H1 (cell line): ENCODE results near the gene IDUA. TPM values are rescaled to one million over a fixed set of nuclear protein-coding genes. Genes with fewer than 3 reads are reported as not detected.

Experiments
- CTCF ChIA-PET: fragments of 300-600 bp; sonication (Branson Sonifier 250); formaldehyde crosslinking; loops from one replicate; lab custom pipeline; 2021; ENCODE audit not compliant: partially characterized antibody; lab: Charles Lee
- POLR2A ChIA-PET: fragments of 300-600 bp; sonication (Branson Sonifier 250); formaldehyde crosslinking; loops from one replicate; lab custom pipeline; 2021; ENCODE audit warnings: inconsistent platforms; ENCODE audit not compliant: partially characterized antibody; lab: Charles Lee
- DNase-seq, 2 experiments: peaks; one replicate each; pipeline versions ENCODE4 v3.0.0 to v3.0.0-alpha.2; 2010 to 2022; ENCODE audit warnings: low spot score in 2 of 2, low read depth in 1 of 2, mixed read lengths in 1 of 2
- FAIRE-seq: peaks from 2 replicates; lab custom pipeline; 2011; peaks lifted over from hg19 to GRCh38; lab: Jason Lieb, UNC
- H2AFZ ChIP-seq: 2 replicates; pipeline ENCODE4 v1.8.1; 2012; ENCODE audit warnings: low read length, inconsistent platforms
- H2AK5ac ChIP-seq: 2 replicates; pipeline ENCODE4 v1.6.1; 2013; ENCODE audit warnings: low read depth, low read length
- H2BK120ac ChIP-seq: replicated peaks from 2 replicates; pipeline ENCODE3; 2013; ENCODE audit warnings: low read depth, low read length, inconsistent platforms
- H2BK12ac ChIP-seq: 2 replicates; pipeline ENCODE4 v1.6.1; 2013; ENCODE audit warnings: low read depth, low read length
- H2BK15ac ChIP-seq: 2 replicates; pipeline ENCODE4 v1.6.1; 2013; ENCODE audit warnings: low read length
- H2BK20ac ChIP-seq: 2 replicates; pipeline ENCODE4 v1.6.1; 2013; ENCODE audit warnings: low read length
- H2BK5ac ChIP-seq: 2 replicates; pipeline ENCODE4 v1.6.1; 2013; ENCODE audit warnings: low read depth, low read length
- H3K14ac ChIP-seq: 2 replicates; pipeline ENCODE4 v1.6.1; 2013; ENCODE audit warnings: inconsistent platforms; ENCODE audit not compliant: insufficient read length
- H3K18ac ChIP-seq: 2 replicates; pipeline ENCODE4 v1.6.1; 2013; ENCODE audit warnings: low read length; ENCODE audit errors: extremely low read depth
- H3K23ac ChIP-seq: 2 replicates; pipeline ENCODE4 v1.6.1; 2013; ENCODE audit warnings: inconsistent platforms; ENCODE audit not compliant: insufficient read length
- H3K23me2 ChIP-seq: 2 replicates; pipeline ENCODE4 v1.6.1; 2013; ENCODE audit warnings: low read depth, low read length
- H3K27ac ChIP-seq: 2 replicates; pipeline ENCODE4 v1.6.1; 2011; ENCODE audit warnings: low read depth, low read length, inconsistent platforms
- H3K27me3 ChIP-seq, 4 experiments: replicated peaks in 1 of 4; 1 replicate in 1 of 4; 2 replicates in 3 of 4; pipeline versions ENCODE4 v1.6.1 to v1.8.1; 2011 to 2013; ENCODE audit warnings: low read length in 3 of 4, mild to moderate bottlenecking in 3 of 4, inconsistent platforms in 2 of 4, mixed read lengths in 2 of 4, moderate library complexity in 1 of 4; ENCODE audit not compliant: control insufficient read depth in 3 of 4, insufficient read depth in 3 of 4; ENCODE audit errors: extremely low read depth in 1 of 4
- H3K36me3 ChIP-seq, 4 experiments: 2 replicates each; pipeline versions ENCODE4 v1.6.1 to v1.8.1; 2011 to 2013; ENCODE audit warnings: mild to moderate bottlenecking in 4 of 4, low read length in 3 of 4, moderate library complexity in 2 of 4, control low read depth in 1 of 4, inconsistent platforms in 1 of 4; ENCODE audit not compliant: insufficient read depth in 4 of 4, control insufficient read depth in 2 of 4
- H3K4ac ChIP-seq: replicated peaks from 2 replicates; pipeline ENCODE3; 2013; ENCODE audit warnings: low read length, low read depth, mixed read lengths, inconsistent platforms; ENCODE audit not compliant: insufficient read length
- H3K4me1 ChIP-seq, 4 experiments: replicated peaks in 1 of 4; 1 replicate in 1 of 4; 2 replicates in 3 of 4; pipeline versions ENCODE4 v1.6.1 to v1.8.1; 2011 to 2013; ENCODE audit warnings: low read length in 3 of 4, inconsistent platforms in 2 of 4, mixed read lengths in 1 of 4; ENCODE audit not compliant: insufficient read depth in 4 of 4, control insufficient read depth in 3 of 4
- H3K4me2 ChIP-seq, 2 experiments: 2 replicates each; pipeline versions ENCODE4 v1.6.1 to v1.8.1; 2011 to 2013; ENCODE audit warnings: low read depth in 2 of 2, low read length in 2 of 2, control low read depth in 1 of 2, inconsistent platforms in 1 of 2, mild to moderate bottlenecking in 1 of 2; ENCODE audit not compliant: insufficient read depth in 1 of 2
- H3K4me3 ChIP-seq, 4 experiments: fragments of 200-600, 300-600 bp in 1 of 4; sonication (generic), shearing (Covaris generic), sonication (Bioruptor Twin) in 1 of 4; 2 replicates each; pipeline versions ENCODE4 v1.5.1 to v1.8.1; 2011 to 2016; ENCODE audit warnings: low read length in 4 of 4, low read depth in 3 of 4, control low read depth in 2 of 4, inconsistent platforms in 2 of 4, mild to moderate bottlenecking in 2 of 4, mixed read lengths in 1 of 4, moderate library complexity in 1 of 4; ENCODE audit not compliant: insufficient read depth in 2 of 4; ENCODE audit errors: extremely low read depth in 1 of 4
- H3K56ac ChIP-seq: replicated peaks from 2 replicates; pipeline ENCODE3; 2013; ENCODE audit warnings: low read depth, mild to moderate bottlenecking, mixed read lengths, low read length, inconsistent platforms; ENCODE audit not compliant: insufficient read length
- H3K79me1 ChIP-seq: 2 replicates; pipeline ENCODE4 v1.6.1; 2013; ENCODE audit warnings: low read depth, low read length, control low read depth
- H3K79me2 ChIP-seq, 2 experiments: 2 replicates each; pipeline versions ENCODE4 v1.6.1 to v1.8.1; 2012 to 2013; ENCODE audit warnings: low read length in 2 of 2, mild to moderate bottlenecking in 2 of 2, inconsistent platforms in 1 of 2; ENCODE audit not compliant: insufficient read depth in 2 of 2, control insufficient read depth in 1 of 2
- H3K9ac ChIP-seq, 4 experiments: replicated peaks in 1 of 4; 1 replicate in 1 of 4; 2 replicates in 3 of 4; pipeline versions ENCODE4 v1.6.1 to v1.8.1; 2011 to 2013; ENCODE audit warnings: low read depth in 3 of 4, low read length in 3 of 4, control low read depth in 2 of 4, mild to moderate bottlenecking in 2 of 4, moderate library complexity in 2 of 4, inconsistent platforms in 1 of 4; ENCODE audit errors: extremely low read depth in 1 of 4
- H3K9me3 ChIP-seq, 2 experiments: 2 replicates each; pipeline versions ENCODE4 v1.6.1 to v1.8.1; 2012 to 2013; ENCODE audit warnings: mild to moderate bottlenecking in 2 of 2, moderate library complexity in 2 of 2, control low read depth in 1 of 2, inconsistent platforms in 1 of 2, low read depth in 1 of 2, low read length in 1 of 2, mixed read lengths in 1 of 2; ENCODE audit not compliant: insufficient read depth in 2 of 2
- H4K20me1 ChIP-seq, 2 experiments: replicated peaks in 1 of 2; 2 replicates each; pipeline versions ENCODE3 to v1.8.1; 2011 to 2013; ENCODE audit warnings: inconsistent platforms in 2 of 2, low read length in 2 of 2, mild to moderate bottlenecking in 1 of 2; ENCODE audit not compliant: insufficient read depth in 2 of 2, control insufficient read depth in 1 of 2
- H4K5ac ChIP-seq: 2 replicates; pipeline ENCODE4 v1.6.1; 2013; ENCODE audit warnings: low read length, low read depth, mixed read lengths, inconsistent platforms; ENCODE audit not compliant: insufficient read length
- H4K8ac ChIP-seq: 2 replicates; pipeline ENCODE4 v1.8.0; 2013; ENCODE audit warnings: mild to moderate bottlenecking, moderate library complexity, low read length, inconsistent platforms; ENCODE audit not compliant: insufficient read depth; ENCODE audit errors: extremely low read depth
- H4K91ac ChIP-seq: replicated peaks from 2 replicates; pipeline ENCODE3; 2013; ENCODE audit warnings: low read length, mixed read lengths, inconsistent platforms; ENCODE audit not compliant: insufficient read length
- CTCF ChIP-seq, 3 experiments: IDR thresholded peaks; 1 replicate in 2 of 3; 2 replicates in 1 of 3; pipeline versions ENCODE4 v1.5.1 to v1.6.1; 2011; ENCODE audit warnings: low read length in 3 of 3, mild to moderate bottlenecking in 3 of 3, inconsistent platforms in 2 of 3, low read depth in 1 of 3, moderate library complexity in 1 of 3; ENCODE audit not compliant: insufficient read depth in 1 of 3; ENCODE audit errors: control extremely low read depth in 1 of 3
- EGR1 ChIP-seq: IDR thresholded peaks from 2 replicates; pipeline ENCODE4 v1.6.1; 2011; ENCODE audit warnings: low read depth, low read length, borderline replicate concordance
- MAX ChIP-seq: IDR thresholded peaks from 2 replicates; pipeline ENCODE4 v1.6.1; 2012; ENCODE audit warnings: inconsistent platforms
- POLR2AphosphoS5 ChIP-seq: IDR thresholded peaks from 2 replicates; pipeline ENCODE4 v1.6.1; 2011; ENCODE audit warnings: low read depth, low read length
- RAD21 ChIP-seq, 2 experiments: IDR thresholded peaks in 1 of 2; conservative IDR thresholded peaks in 1 of 2; 2 replicates each; pipeline ENCODE4 v1.6.1; 2011; ENCODE audit warnings: low read depth in 2 of 2, low read length in 2 of 2, improper control_type of control experiment in 1 of 2, inconsistent platforms in 1 of 2, mild to moderate bottlenecking in 1 of 2, moderate library complexity in 1 of 2
- SAP30 ChIP-seq: fragments of 300-600 bp; sonication (generic); IDR thresholded peaks from 2 replicates; pipeline ENCODE4 v1.7.1; 2012; ENCODE audit warnings: low read length, moderate library complexity, mild to moderate bottlenecking, inconsistent platforms; ENCODE audit not compliant: insufficient read depth, insufficient replicate concordance
- SP1 ChIP-seq: IDR thresholded peaks from 2 replicates; pipeline ENCODE4 v1.6.1; 2011; ENCODE audit warnings: low read depth, low read length
- TAF1 ChIP-seq: IDR thresholded peaks from 2 replicates; pipeline ENCODE4 v1.6.1; 2011; ENCODE audit warnings: mild to moderate bottlenecking, low read depth, low read length
- WGBS, 2 experiments: shearing (Covaris generic) in 1 of 2; methylation state at CpG; one replicate each; pipeline versions ENCODE4 v1.1.6 to v1.1.7; 2013 to 2015; ENCODE audit warnings: low lambda C conversion rate in 2 of 2, mixed read lengths in 2 of 2, inconsistent platforms in 1 of 2, low coverage in 1 of 2, missing lambda C conversion rate in 1 of 2; ENCODE audit not compliant: insufficient replicate concordance in 2 of 2, insufficient coverage in 1 of 2, insufficient read length in 1 of 2; ENCODE audit errors: extremely low coverage in 1 of 2, missing lambda C conversion rate in 1 of 2; 5-methylcytosine and 5-hydroxymethylcytosine counted together
- polyA plus RNA-seq, 7 experiments: library from polyadenylated mRNA; depleted of rRNA in 3 of 7; stranded (reverse) in 5 of 7; unstranded in 2 of 7; fragments of >200 nt in 5 of 7; fragments of 200-250 nt in 2 of 7; gene quantifications; 1 replicate in 5 of 7; 2 replicates in 1 of 7; 4 replicates in 1 of 7; pipeline versions ENCODE4 v1.2.1 to v1.2.3, GENCODE V29; 2011 to 2013; ENCODE audit warnings: missing spikeins in 2 of 7, mixed read lengths in 2 of 7
- total RNA-seq: library from RNA; stranded (reverse); fragmentation: NEBNext Ultra II Directional; extraction: Animal tissue kit (Norgen Biotek cat#: 25700); gene quantifications from 2 replicates; pipeline ENCODE4 v1.2.1, GENCODE V29; 2021

The IDUA gene
- total and polyA plus RNA-seq, 2 of the 8 experiments (the other 6 are each of a cell fraction or from before 2014, with no cell fraction given), result 2.8 to 4.8 TPM

GRCh38 chr4:1015179-1015578 lies 28.3 kb downstream of the IDUA start:
- H2BK15ac ChIP-seq, result no peak overlapping the region
- DNase-seq (no peak), FAIRE-seq (no peak)
- POLR2A ChIA-PET, result interaction anchor here (1.3 kb wide), 1 partner anchor 13 kb away, joined by 3 read pairs; no protein-coding TSS in a partner anchor
- no peak overlapping the region for H2AFZ ChIP-seq
- H3K27ac ChIP-seq, result no peak overlapping the region
- WGBS, 2 experiments, result 89% methylated on average over 7 of the region's 8 CpGs; no CpG with 5 or more reads in 1 of the 2 experiments
- peaks cover 5 to 20% of the 10 kb centered on the region in 2 experiments for H4K20me1 ChIP-seq
- H2BK120ac ChIP-seq, result no peak overlapping the region
- H3K56ac ChIP-seq, result no peak overlapping the region
- peak overlapping the region; percentile 24; the same call in 1 of the 2 replicates for H2BK5ac ChIP-seq
- peaks cover 11% of the 10 kb centered on the region; the same call in 1 of the 2 replicates for H3K23me2 ChIP-seq
- no peaks in the 10 kb centered on the region for H3K9me3 ChIP-seq
- no peak overlapping the region for H4K5ac ChIP-seq
- H3K9ac ChIP-seq, result no peak overlapping the region
- H4K91ac ChIP-seq, result no peak overlapping the region
- no peaks in the 10 kb centered on the region for H3K79me2 ChIP-seq
- no peak overlapping the region for H3K4ac ChIP-seq
- H2BK12ac ChIP-seq, result no peak overlapping the region
- no peak overlapping the region for H3K23ac ChIP-seq
- no peak overlapping the region for H2AK5ac ChIP-seq
- H3K79me1 ChIP-seq, result peaks cover 6% of the 10 kb centered on the region
- H4K8ac ChIP-seq, result no peak overlapping the region; the same call in 1 of the 2 replicates
- H3K4me3 ChIP-seq, result no peak overlapping the region
- no peak overlapping the region for H3K4me2 ChIP-seq
- TF ChIP-seq CTCF (IDR thresholded peaks at IDR 0.05; ENCODE audit: control extremely low read depth in 1 of 3, insufficient read depth in 1 of 3, low read depth in 1 of 3, low read length in 3 of 3) (peak in 2 of 3 experiments; percentile 9 to 48; a peak in 3 of 4 replicates), SAP30 (no peak), RAD21 (IDR thresholded peaks at IDR 0.05 in 1 of 2, conservative IDR thresholded peaks at IDR 0.05 in 1 of 2; ENCODE audit: low read depth in 2 of 2, low read length in 2 of 2) (no peak; a peak in 1 of 4 replicates), MAX (no peak), EGR1 (no peak), TAF1 (no peak), POLR2AphosphoS5 (no peak), SP1 (no peak)
- no peak overlapping the region for H3K18ac ChIP-seq
- H3K14ac ChIP-seq, result no peak overlapping the region
- peaks cover 0 to 9% (median 5%) of the 10 kb centered on the region in 4 experiments; a peak in 5 of 7 replicates for H3K4me1 ChIP-seq
- CTCF ChIA-PET, result interaction anchor here (1.4 kb wide), 1 partner anchor 12 kb away, joined by 3 read pairs; no protein-coding TSS in a partner anchor
- H3K36me3 ChIP-seq, result no peaks in the 10 kb centered on the region
- H3K27me3 ChIP-seq, result peaks cover 9 to 16% (median 12%) of the 10 kb centered on the region in 4 experiments
- H2BK20ac ChIP-seq, result no peak overlapping the region
